Subcutaneous abdominal adipose tissue (tissue), 5 donors: ENCODE results near the gene TRAP1.
"Not testable (repeated sequence)": the region's sequence is repeated elsewhere in the genome, so short reads cannot be mapped to it uniquely, and the experiment has no call there.

ENCODE experiments used
- H3K27ac ChIP-seq: one replicate; pipeline ENCODE4 v1.7.0; 2013; ENCODE audit warnings: low read depth, mild to moderate bottlenecking, inconsistent platforms, low read length, moderate library complexity
- H3K27me3 ChIP-seq, 5 donors: one replicate each; pipeline ENCODE4 v1.7.0; 2013; ENCODE audit warnings: low read length in 5 of 5, inconsistent platforms in 1 of 5; ENCODE audit not compliant: control insufficient read depth in 5 of 5, insufficient read depth in 4 of 5
- H3K36me3 ChIP-seq, 5 donors: one replicate each; pipeline ENCODE4 v1.7.0; 2013; ENCODE audit warnings: low read length in 5 of 5; ENCODE audit not compliant: control insufficient read depth in 5 of 5, insufficient read depth in 5 of 5
- H3K4me1 ChIP-seq, 5 donors: one replicate each; pipeline ENCODE4 v1.7.0; 2013; ENCODE audit warnings: low read length in 5 of 5, mild to moderate bottlenecking in 3 of 5, moderate library complexity in 1 of 5; ENCODE audit not compliant: control insufficient read depth in 5 of 5, insufficient read depth in 5 of 5
- H3K4me3 ChIP-seq, 5 donors: one replicate each; pipeline ENCODE4 v1.7.0; 2013; ENCODE audit warnings: low read length in 5 of 5, low read depth in 1 of 5
- H3K9ac ChIP-seq, 5 donors: one replicate each; pipeline ENCODE4 v1.7.0; 2013; ENCODE audit warnings: low read length in 5 of 5, mild to moderate bottlenecking in 4 of 5, moderate library complexity in 3 of 5
- H3K9me3 ChIP-seq, 5 donors: one replicate each; pipeline ENCODE4 v1.7.0; 2013; ENCODE audit warnings: low read length in 5 of 5; ENCODE audit not compliant: control insufficient read depth in 5 of 5
- donor health status: healthy.
- donor health status: healthy.
- donor health status: healthy.
- donor health status: healthy.
- donor health status: healthy.

TRAP1 gene

GRCh38 chr16:3668626-3669025 lies 48.7 kb downstream of the TRAP1 start:
- no peak overlapping the region for H3K27ac ChIP-seq
- peaks cover 0 to 64% (median 54%) of the 10 kb centered on the region in 5 donors for H3K36me3 ChIP-seq
- H3K9me3 ChIP-seq: no peaks in the 10 kb centered on the region
- H3K27me3 ChIP-seq: no peaks in the 10 kb centered on the region
- H3K9ac ChIP-seq: no peak overlapping the region
- no peak overlapping the region for H3K4me3 ChIP-seq
- peaks cover 0 to 3% (median 0%) of the 10 kb centered on the region in 5 donors for H3K4me1 ChIP-seq

GRCh38 chr16:3665508-3665907 lies 51.8 kb downstream of the TRAP1 start:
- H3K9ac ChIP-seq: no peak overlapping the region
- no peak overlapping the region for H3K27ac ChIP-seq
- H3K9me3 ChIP-seq: no peaks in the 10 kb centered on the region
- H3K4me3 ChIP-seq: no peak overlapping the region
- H3K27me3 ChIP-seq: no peaks in the 10 kb centered on the region
- H3K36me3 ChIP-seq: peaks cover 0 to 65% (median 57%) of the 10 kb centered on the region in 5 donors
- peaks cover 0 to 3% (median 0%) of the 10 kb centered on the region in 5 donors for H3K4me1 ChIP-seq

GRCh38 chr16:3664187-3664896 lies 53.0 kb downstream of the TRAP1 start:
- Histone ChIP-seq H3K36me3 (peaks cover 0 to 76% (median 65%) of the 10 kb centered on the region in 5 donors), H3K27ac (no peak overlapping the region), H3K4me1 (peaks cover 0 to 3% (median 0%) of the 10 kb centered on the region in 5 donors), H3K9me3 (no peaks in the 10 kb centered on the region), H3K27me3 (no peaks in the 10 kb centered on the region), H3K9ac (no peak overlapping the region), H3K4me3 (no peak overlapping the region)

GRCh38 chr16:3662601-3663000 lies 54.7 kb downstream of the TRAP1 start:
- Histone ChIP-seq H3K9ac (no peak overlapping the region), H3K4me3 (no peak overlapping the region), H3K27ac (no peak overlapping the region), H3K4me1 (peaks cover 0 to 3% (median 0%) of the 10 kb centered on the region in 5 donors), H3K27me3 (no peaks in the 10 kb centered on the region), H3K36me3 (peaks cover 0 to 86% (median 74%) of the 10 kb centered on the region in 5 donors), H3K9me3 (no peaks in the 10 kb centered on the region)

- H3K4me3 ChIP-seq: no peak overlapping the region
- no peak overlapping the region for H3K9ac ChIP-seq
- H3K36me3 ChIP-seq: peaks cover 0 to 90% (median 80%) of the 10 kb centered on the region in 5 donors
- H3K27ac ChIP-seq: no peak overlapping the region
- peaks cover 0 to 2% (median 0%) of the 10 kb centered on the region in 5 donors for H3K4me1 ChIP-seq
- no peaks in the 10 kb centered on the region for H3K9me3 ChIP-seq
- no peaks in the 10 kb centered on the region for H3K27me3 ChIP-seq
Observed at GRCh38 chr16:3661922-3662321, 55.4 kb downstream of the TRAP1 start.

GRCh38 chr16:3661311-3661710 lies 56.0 kb downstream of the TRAP1 start:
- no peak overlapping the region for H3K9ac ChIP-seq
- H3K4me3 ChIP-seq: no peak overlapping the region
- peaks cover 0 to 95% (median 84%) of the 10 kb centered on the region in 5 donors for H3K36me3 ChIP-seq
- no peak overlapping the region for H3K27ac ChIP-seq
- no peaks in the 10 kb centered on the region for H3K4me1 ChIP-seq
- no peaks in the 10 kb centered on the region for H3K27me3 ChIP-seq
- H3K9me3 ChIP-seq: no peaks in the 10 kb centered on the region

- H3K27me3 ChIP-seq: no peaks in the 10 kb centered on the region
- H3K36me3 ChIP-seq: peaks cover 0 to 92% (median 83%) of the 10 kb centered on the region in 5 donors
- H3K4me3 ChIP-seq: no peak overlapping the region
- no peak overlapping the region for H3K9ac ChIP-seq
- H3K4me1 ChIP-seq: no peaks in the 10 kb centered on the region
- H3K27ac ChIP-seq: no peak overlapping the region
- no peaks in the 10 kb centered on the region for H3K9me3 ChIP-seq
Observed at GRCh38 chr16:3659251-3659650, 58.1 kb downstream of the TRAP1 start.

GRCh38 chr16:3656491-3657468 lies 60.5 kb downstream of the TRAP1 start:
- Histone ChIP-seq H3K9me3 (no peaks in the 10 kb centered on the region), H3K36me3 (peaks cover 0 to 77% (median 66%) of the 10 kb centered on the region in 5 donors), H3K27ac (no peak overlapping the region), H3K4me3 (no peak overlapping the region), H3K27me3 (no peaks in the 10 kb centered on the region), H3K9ac (no peak overlapping the region), H3K4me1 (no peaks in the 10 kb centered on the region)

- peaks cover 0 to 77% (median 65%) of the 10 kb centered on the region in 5 donors for H3K36me3 ChIP-seq
- H3K9ac ChIP-seq: not testable (repeated sequence)
Observed at GRCh38 chr16:3656160-3656490, 61.2 kb downstream of the TRAP1 start.

More at GRCh38 chr16:3656160-3656490, 61.2 kb downstream of the TRAP1 start:
- not testable (repeated sequence) for H3K27ac ChIP-seq, H3K27me3 ChIP-seq, H3K4me3 ChIP-seq, H3K4me1 ChIP-seq, H3K9me3 ChIP-seq
